GM21423 (cell line): Measurements from ENCODE around the gene FAM120A.

Experiments used
- ATAC-seq: cut with Tn5 transposase; IDR thresholded peaks from one replicate; pipeline ENCODE4 v1.9.1; 2021; ENCODE audit warnings: mild to moderate bottlenecking, moderate library complexity; ENCODE audit not compliant: unreplicated experiment

FAM120A gene

DNA sequence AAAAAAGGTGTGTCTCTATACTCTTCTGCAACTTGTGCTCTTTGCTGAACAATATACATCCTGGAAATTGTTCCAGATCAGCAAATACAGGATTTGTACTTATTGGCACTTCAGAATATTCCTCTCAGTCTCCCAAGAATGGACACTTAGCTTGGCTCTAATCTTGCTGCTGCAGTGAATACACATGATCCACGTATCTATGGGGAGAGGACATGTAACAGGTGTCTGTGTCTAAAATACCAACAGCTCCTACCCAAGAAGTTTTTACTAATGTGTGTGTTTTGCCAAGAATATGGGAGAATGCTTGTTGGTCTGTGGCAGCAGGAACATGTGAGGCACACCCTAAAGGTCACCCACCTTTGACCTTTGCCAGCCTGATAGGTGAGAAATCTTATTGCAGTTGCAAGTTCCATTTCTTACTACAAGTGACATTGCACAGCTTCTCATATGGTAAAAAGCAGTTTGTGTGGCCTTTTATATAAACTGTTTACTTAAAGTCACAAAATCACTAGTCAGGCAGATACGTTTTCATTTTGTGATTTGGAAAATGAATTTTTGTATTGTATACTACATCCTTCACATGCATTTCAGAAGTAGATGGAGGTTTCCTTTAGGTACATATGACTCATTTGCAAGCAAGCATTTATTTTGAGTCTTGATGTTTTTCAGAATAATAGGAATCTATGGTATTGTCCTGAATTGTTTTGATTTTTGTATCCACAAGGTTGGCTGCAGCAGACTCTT lies 160.7 kb downstream of the FAM120A start:
- ATAC-seq, result no peak

- ATAC-seq, result no peak
These were observed 161.3 kb downstream of the FAM120A start for GRCh38 chr9:93612796-93613154.

GRCh38 chr9:93613174-93613573 lies 161.7 kb downstream of the FAM120A start:
- no peak for ATAC-seq

DNA sequence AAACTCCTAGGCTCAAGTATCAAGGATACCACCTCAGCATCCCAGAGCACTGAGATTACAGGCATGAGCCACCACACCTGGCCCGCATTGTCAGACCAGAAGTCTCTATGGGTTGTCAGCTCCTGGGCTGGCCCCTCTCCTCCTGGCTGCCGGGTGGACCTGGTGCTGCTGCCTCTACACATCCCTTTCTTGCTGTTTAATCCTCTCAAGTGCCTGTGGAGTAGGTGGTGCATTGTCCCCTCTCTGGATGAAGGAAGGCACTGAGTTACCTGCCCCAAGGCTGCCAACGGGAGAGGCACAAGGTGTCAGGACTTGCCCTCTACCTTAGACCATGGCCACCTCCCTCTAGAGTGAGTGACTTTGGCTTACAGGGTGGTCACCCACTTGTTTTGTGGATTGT lies 162.3 kb downstream of the FAM120A start:
- ATAC-seq, result no peak

GRCh38 chr9:93614830-93615468 lies 163.5 kb downstream of the FAM120A start:
- no peak for ATAC-seq
